Glutamatergic neuron (in vitro differentiated cells): ENCODE measurements around the gene ADGRD1. TPM values are rescaled to one million over a fixed set of nuclear protein-coding genes. Genes with fewer than 3 reads are reported as not detected.
A peak's percentile ranks its signal among the peaks of the same experiment; 100 is the strongest.

ENCODE experiments used
- DNase-seq: peaks from one replicate; pipeline ENCODE4 v3.0.0; 2022
- H3K27ac Mint-ChIP-seq: one replicate; pipeline ENCODE4 v1.8.0; 2020; ENCODE audit warnings: mild to moderate bottlenecking, mixed read lengths, inconsistent platforms; ENCODE audit not compliant: unreplicated experiment
- H3K27me3 Mint-ChIP-seq: one replicate; pipeline ENCODE4 v1.8.0; 2020; ENCODE audit warnings: mild to moderate bottlenecking, moderate library complexity, mixed read lengths, inconsistent platforms; ENCODE audit not compliant: unreplicated experiment
- H3K36me3 Mint-ChIP-seq: one replicate; pipeline ENCODE4 v1.8.0; 2020; ENCODE audit warnings: mild to moderate bottlenecking, mixed read lengths, inconsistent platforms; ENCODE audit not compliant: unreplicated experiment
- H3K4me1 Mint-ChIP-seq: one replicate; pipeline ENCODE4 v1.8.0; 2020; ENCODE audit warnings: mild to moderate bottlenecking, low read depth, mixed read lengths, inconsistent platforms; ENCODE audit not compliant: unreplicated experiment
- H3K4me3 Mint-ChIP-seq: one replicate; pipeline ENCODE4 v1.8.0; 2020; ENCODE audit warnings: mild to moderate bottlenecking, mixed read lengths, inconsistent platforms; ENCODE audit not compliant: unreplicated experiment
- H3K9me3 Mint-ChIP-seq: one replicate; pipeline ENCODE4 v1.8.0; 2020; ENCODE audit warnings: mild to moderate bottlenecking, moderate library complexity, mixed read lengths, inconsistent platforms; ENCODE audit not compliant: unreplicated experiment
- total RNA-seq: library from RNA; stranded (reverse); fragmentation: NEBNext Ultra II Directional; extraction: Animal tissue kit (Norgen Biotek cat#: 25700); gene quantifications from one replicate; pipeline ENCODE4 v1.2.1, GENCODE V29; 2021; ENCODE audit not compliant: unreplicated experiment
- TF ChIP-seq, protein P1 (sequence below): fragments of 200-600 bp; sonication (generic); IDR thresholded peaks from one replicate; pipeline ENCODE4 v1.5.0; 2021; ENCODE audit not compliant: partially characterized antibody, unreplicated experiment

Gene ADGRD1
- total RNA-seq, 1 donor from 2014 or later: 0.96 TPM

DNA sequence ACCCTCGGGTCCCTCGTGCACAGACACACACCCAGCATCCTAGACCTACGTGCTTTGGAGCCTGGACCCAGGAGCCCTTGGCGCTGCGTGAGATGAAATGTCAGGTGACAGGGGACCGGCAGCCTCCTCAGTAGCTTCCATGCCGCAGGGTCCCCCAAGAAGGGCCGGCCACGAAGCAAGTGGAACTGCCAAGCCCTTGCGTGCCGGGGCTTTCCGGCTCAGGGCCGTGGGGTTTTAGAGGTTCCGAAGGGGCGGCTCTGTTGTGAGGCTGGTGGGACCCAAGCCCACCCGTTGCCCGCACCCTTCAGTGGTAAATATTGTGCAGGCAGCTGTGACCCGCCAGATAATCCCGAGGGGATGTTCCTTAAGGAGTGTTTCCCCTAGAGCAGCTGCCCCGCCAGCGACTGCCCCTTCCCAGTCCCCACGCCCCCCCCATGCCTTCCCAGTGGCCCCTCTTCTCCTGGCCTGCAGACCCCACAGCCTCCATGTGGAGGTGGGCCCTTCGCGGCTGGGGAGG is 133.7 kb downstream of the ADGRD1 start:
- peaks cover 4% of the 10 kb centered on the region for H3K4me1 Mint-ChIP-seq
- H3K27ac Mint-ChIP-seq: no peak overlapping the region
- H3K27me3 Mint-ChIP-seq: peaks cover 9% of the 10 kb centered on the region
- no peak overlapping the region for H3K4me3 Mint-ChIP-seq
- DNase-seq: peak; percentile 11
- TF ChIP-seq, protein P1, sequence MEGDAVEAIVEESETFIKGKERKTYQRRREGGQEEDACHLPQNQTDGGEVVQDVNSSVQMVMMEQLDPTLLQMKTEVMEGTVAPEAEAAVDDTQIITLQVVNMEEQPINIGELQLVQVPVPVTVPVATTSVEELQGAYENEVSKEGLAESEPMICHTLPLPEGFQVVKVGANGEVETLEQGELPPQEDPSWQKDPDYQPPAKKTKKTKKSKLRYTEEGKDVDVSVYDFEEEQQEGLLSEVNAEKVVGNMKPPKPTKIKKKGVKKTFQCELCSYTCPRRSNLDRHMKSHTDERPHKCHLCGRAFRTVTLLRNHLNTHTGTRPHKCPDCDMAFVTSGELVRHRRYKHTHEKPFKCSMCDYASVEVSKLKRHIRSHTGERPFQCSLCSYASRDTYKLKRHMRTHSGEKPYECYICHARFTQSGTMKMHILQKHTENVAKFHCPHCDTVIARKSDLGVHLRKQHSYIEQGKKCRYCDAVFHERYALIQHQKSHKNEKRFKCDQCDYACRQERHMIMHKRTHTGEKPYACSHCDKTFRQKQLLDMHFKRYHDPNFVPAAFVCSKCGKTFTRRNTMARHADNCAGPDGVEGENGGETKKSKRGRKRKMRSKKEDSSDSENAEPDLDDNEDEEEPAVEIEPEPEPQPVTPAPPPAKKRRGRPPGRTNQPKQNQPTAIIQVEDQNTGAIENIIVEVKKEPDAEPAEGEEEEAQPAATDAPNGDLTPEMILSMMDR: no peak
- H3K36me3 Mint-ChIP-seq: peaks cover 6% of the 10 kb centered on the region
- H3K9me3 Mint-ChIP-seq: peaks cover 6% of the 10 kb centered on the region

DNA sequence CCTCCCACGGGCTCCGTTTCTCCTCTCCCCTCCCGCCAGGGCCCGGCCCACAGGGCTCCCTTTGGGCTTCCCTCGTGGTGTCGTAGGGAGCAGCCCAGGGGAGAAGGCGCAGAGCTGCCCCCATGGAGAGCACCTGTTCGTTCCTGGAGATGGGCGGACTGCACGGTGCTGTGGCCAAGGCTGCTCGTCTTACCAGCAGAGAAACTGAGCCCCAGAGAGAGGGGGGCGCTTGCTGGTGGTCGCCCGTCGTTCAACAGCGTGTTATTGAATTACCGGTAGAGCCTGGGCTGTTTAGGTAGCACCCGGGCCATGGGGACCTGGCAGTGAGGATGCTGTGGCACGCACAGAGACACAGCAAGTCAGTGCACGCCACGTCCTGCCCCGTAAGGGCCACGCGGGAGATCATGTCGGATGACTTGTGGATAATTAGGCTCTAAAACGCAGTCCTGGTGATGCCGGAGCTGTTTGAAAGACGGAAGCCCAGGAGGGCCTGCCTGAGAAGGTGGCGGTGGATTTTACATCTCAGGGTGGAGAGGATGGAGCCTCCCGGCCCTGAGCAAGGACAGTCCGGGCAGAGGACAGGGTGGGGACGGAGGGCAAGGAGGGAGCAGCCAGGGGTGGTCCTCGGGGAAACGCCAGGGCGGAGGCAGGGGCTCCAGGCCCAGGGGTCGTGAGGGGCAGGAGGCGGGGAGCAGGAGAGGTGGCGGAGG is 134.4 kb downstream of the ADGRD1 start:
- Mint-ChIP-seq H3K4me1 (peaks cover 4% of the 10 kb centered on the region), H3K36me3 (peaks cover 6% of the 10 kb centered on the region), H3K27ac (no peak overlapping the region), H3K4me3 (no peak overlapping the region), H3K9me3 (peaks cover 4% of the 10 kb centered on the region), H3K27me3 (peaks cover 9% of the 10 kb centered on the region)
- peak; percentile 10 for DNase-seq
- TF ChIP-seq, protein P1: no peak

DNA sequence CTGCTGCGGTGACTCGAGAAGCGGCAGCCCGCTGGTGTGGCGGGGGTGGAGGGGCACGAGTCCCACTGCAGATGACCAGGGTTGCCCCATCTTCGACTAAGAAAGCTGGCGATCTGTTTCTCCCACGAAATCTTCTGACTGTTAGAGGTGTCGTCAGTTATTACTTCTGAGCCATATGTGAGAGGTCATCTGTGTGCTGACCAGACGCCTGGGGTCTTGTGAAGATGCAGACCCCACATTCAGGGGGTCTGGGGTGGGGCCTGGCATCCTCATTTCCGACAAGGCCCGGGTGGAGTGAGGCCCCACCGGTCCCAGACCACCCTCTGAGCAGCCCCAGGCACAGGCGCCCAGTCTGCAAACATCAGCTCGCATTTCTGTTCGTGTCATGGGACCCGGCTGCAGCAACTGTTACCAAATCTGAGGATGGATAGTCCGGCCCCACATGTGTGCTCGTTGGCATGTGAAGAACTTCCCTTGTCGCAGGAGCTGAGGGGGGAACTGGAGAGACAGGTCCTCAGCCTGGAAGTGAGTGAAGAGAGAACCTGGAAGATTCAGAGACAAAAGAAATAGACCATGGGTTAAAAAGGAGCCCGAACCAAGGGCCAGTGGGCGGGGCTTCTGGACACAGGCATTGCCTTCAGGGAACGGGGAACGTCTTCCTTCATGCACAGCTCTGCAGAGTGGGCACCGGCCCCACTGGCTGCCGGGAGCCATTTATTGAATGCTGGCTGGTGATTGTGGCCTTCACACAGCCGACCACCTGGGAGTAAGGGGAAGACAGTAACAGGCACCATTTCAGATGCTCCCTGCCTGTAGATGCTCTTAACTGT is 135.2 kb downstream of the ADGRD1 start:
- Mint-ChIP-seq H3K36me3 (peaks cover 2% of the 10 kb centered on the region), H3K27me3 (peaks cover 9% of the 10 kb centered on the region), H3K4me1 (peaks cover 4% of the 10 kb centered on the region), H3K27ac (no peak overlapping the region), H3K4me3 (no peak overlapping the region), H3K9me3 (peaks cover 2% of the 10 kb centered on the region)
- TF ChIP-seq, protein P1: no peak
- peak; percentile 14 for DNase-seq

DNA sequence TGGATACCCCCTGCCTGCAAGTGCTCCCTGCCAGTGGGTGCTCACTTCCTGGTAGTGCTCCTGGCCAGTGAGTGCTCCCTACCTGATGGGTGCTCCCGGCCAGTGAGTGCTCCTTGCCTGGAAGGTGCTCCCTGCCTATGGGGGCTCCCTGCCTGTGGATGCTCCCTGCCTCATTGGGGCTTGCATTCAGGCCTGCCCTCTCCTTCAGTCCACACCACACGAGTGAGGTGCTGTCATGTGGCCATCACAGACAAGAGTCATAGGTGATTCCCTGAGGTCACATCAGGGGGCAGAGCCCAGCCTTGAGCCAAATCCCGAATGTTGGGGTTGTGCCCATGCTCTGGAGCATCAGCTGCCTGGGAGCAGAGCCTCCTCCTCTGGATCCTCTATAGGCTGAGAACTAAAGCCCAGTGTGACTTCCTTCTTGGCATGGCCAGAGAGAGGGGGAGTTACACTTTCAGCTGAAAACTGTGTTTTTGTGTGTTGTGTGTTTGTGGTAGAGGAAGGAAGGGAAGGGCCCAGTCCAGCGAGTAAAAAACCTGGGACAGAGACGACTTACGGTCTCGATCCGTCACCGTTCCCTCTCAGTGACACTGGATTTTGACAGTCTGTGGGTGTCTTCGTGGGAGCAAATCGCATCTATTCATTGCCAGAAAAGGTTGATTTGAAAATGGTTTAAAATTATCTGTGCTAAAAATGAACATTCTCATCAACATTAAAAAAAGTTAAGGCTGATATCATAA is 136.0 kb downstream of the ADGRD1 start:
- peaks cover 2% of the 10 kb centered on the region for H3K9me3 Mint-ChIP-seq

More for the DNA sequence above, 136.0 kb downstream of the ADGRD1 start:
- Mint-ChIP-seq H3K4me3 (no peak overlapping the region), H3K4me1 (peaks cover 4% of the 10 kb centered on the region), H3K36me3 (no peaks in the 10 kb centered on the region), H3K27me3 (peaks cover 9% of the 10 kb centered on the region), H3K27ac (no peak overlapping the region)
- DNase-seq: peak; percentile 5
- TF ChIP-seq, protein P1: no peak
